Measurements from ENCODE around the gene KRTAP19-4.

Gene KRTAP19-4

GRCh38 chr21:30448514-30448913 lies 48.5 kb downstream of the KRTAP19-4 start:
- no peak for TF ChIP-seq POLR2AphosphoS5 (IDR thresholded peaks at IDR 0.05; ENCODE audit: low read depth, low read length)

- TF ChIP-seq FOXP2 (optimal IDR thresholded peaks at IDR 0.05; ENCODE audit: borderline replicate concordance, extremely low read depth, extremely low read length, insufficient read depth): no peak
- TF ChIP-seq POLR2AphosphoS5 (IDR thresholded peaks at IDR 0.05; ENCODE audit: low read depth, low read length): no peak
These were observed 49.9 kb downstream of the KRTAP19-4 start for GRCh38 chr21:30447056-30447455.
